Measurements from ENCODE around the gene CARNS1.

DNA sequence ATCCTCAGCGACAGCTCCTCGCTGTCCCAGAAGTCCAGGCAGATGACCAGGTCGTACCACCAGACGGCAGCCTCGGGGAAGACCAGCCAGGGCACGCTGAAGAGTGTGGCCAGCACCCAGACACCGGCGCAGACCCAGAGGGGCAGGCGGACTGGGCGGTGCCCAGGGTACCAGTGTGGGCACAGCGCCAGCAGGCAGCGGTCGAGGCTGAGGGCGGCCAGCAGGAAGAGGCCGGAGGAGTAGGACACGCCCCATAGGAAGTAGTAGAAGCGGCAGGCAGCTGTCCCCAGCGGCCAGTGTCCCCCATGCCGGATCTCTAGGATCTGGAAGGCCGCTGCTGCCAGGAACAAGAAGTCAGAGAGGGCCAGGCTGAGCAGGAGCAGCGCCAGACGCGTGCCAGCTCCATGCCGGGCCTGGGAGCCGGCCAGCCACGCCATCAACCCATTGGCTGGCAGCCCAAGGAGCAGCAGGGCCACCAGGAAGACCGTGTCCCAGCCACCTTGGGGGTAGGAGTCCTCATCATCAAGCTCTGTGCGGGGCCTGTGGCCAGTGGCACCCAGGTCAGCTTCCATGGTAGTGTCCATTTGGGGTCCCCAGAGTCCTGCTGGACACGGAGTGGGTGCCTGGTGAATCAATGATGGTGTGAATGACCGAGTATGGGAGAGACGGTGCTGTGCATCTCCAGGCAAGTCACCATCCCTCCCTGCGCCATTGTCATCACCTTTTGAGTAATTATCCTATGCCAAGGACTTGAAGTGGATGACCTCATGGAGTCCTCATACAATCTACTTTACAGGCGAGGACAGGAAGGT, 36.9 kb downstream of the CARNS1 start, which contains the start of gene GPR152:
- TF ChIP-seq, protein P1, sequence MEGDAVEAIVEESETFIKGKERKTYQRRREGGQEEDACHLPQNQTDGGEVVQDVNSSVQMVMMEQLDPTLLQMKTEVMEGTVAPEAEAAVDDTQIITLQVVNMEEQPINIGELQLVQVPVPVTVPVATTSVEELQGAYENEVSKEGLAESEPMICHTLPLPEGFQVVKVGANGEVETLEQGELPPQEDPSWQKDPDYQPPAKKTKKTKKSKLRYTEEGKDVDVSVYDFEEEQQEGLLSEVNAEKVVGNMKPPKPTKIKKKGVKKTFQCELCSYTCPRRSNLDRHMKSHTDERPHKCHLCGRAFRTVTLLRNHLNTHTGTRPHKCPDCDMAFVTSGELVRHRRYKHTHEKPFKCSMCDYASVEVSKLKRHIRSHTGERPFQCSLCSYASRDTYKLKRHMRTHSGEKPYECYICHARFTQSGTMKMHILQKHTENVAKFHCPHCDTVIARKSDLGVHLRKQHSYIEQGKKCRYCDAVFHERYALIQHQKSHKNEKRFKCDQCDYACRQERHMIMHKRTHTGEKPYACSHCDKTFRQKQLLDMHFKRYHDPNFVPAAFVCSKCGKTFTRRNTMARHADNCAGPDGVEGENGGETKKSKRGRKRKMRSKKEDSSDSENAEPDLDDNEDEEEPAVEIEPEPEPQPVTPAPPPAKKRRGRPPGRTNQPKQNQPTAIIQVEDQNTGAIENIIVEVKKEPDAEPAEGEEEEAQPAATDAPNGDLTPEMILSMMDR (IDR thresholded peaks at IDR 0.05), result no peak
- TF ChIP-seq POLR2A (IDR thresholded peaks at IDR 0.05), result no peak

Data from testis (tissue), 2 donors.